HG02623 (cell line): ENCODE data around the gene PPP1R12C.
"Not testable (repeated sequence)": the region's sequence is repeated elsewhere in the genome, so short reads cannot be mapped to it uniquely, and the experiment has no call there.

ENCODE experiments used
- ATAC-seq: cut with Tn5 transposase; IDR thresholded peaks from one replicate; pipeline ENCODE4 v1.9.1; 2021; ENCODE audit warnings: moderate library complexity; ENCODE audit not compliant: unreplicated experiment

PPP1R12C gene

GRCh38 chr19:55116859-55117662 lies at the start of gene PPP1R12C:
Gene PPP1R12C (minus strand): TSS chr19:55117637. CDS start chr19:55117543, 94 bp downstream.
- no peak for ATAC-seq

- ATAC-seq: no peak
Measured at GRCh38 chr19:55166530-55167268, 49.3 kb upstream of the PPP1R12C start, which contains the start of gene DNAAF3. Gene DNAAF3 (minus strand): TSS chr19:55166613. CDS start chr19:55166413, 200 bp downstream.

- no peak for ATAC-seq
Measured at GRCh38 chr19:55165952-55166529, 48.6 kb upstream of the PPP1R12C start.

GRCh38 chr19:55161571-55162322 lies 44.3 kb upstream of the PPP1R12C start:
- ATAC-seq: no peak

- no peak for ATAC-seq
Measured at GRCh38 chr19:55160986-55161365, 43.5 kb upstream of the PPP1R12C start.

GRCh38 chr19:55160128-55160985 lies 42.9 kb upstream of the PPP1R12C start:
- ATAC-seq: no peak

- no peak for ATAC-seq
Measured at GRCh38 chr19:55158848-55159749, 41.7 kb upstream of the PPP1R12C start.

GRCh38 chr19:55158423-55158822 lies 41.0 kb upstream of the PPP1R12C start:
- ATAC-seq: no peak

- ATAC-seq: no peak
Measured at GRCh38 chr19:55157064-55157908, 39.8 kb upstream of the PPP1R12C start, which contains the start of gene TNNI3. Gene TNNI3 (minus strand): TSS chr19:55157732. CDS start chr19:55157589, 143 bp downstream.

GRCh38 chr19:55156202-55157063 lies 39.0 kb upstream of the PPP1R12C start:
- no peak for ATAC-seq

- ATAC-seq: not testable (repeated sequence)
Measured at GRCh38 chr19:55155784-55156183, 38.3 kb upstream of the PPP1R12C start.

- no peak for ATAC-seq
Measured at GRCh38 chr19:55153652-55154264, 36.3 kb upstream of the PPP1R12C start.

GRCh38 chr19:55152017-55152416 lies 34.6 kb upstream of the PPP1R12C start:
- no peak for ATAC-seq

GRCh38 chr19:55149078-55150003 lies 31.9 kb upstream of the PPP1R12C start, which contains the start of gene TNNT1:
Gene TNNT1 (minus strand): TSS chr19:55149206. CDS start chr19:55147157, 2,049 bp downstream.
- ATAC-seq: no peak

- ATAC-seq: no peak
Measured at GRCh38 chr19:55147545-55148251, 30.3 kb upstream of the PPP1R12C start.
